Activated CD4-positive, alpha-beta T cell treated with anti-CD3 and anti-CD28 coated beads, Interleukin-2, amount 50 U/mL, for 16 hours (primary cell): ENCODE data around the gene AGBL4.

Experiments used
- DNase-seq: peaks from one replicate; pipeline ENCODE4 v3.0.0-alpha.2; 2020

Gene AGBL4

GRCh38 chr1:48808496-48808895 lies 1215.3 kb downstream of the AGBL4 start:
- DNase-seq = no peak

GRCh38 chr1:48807554-48808260 lies 1216.0 kb downstream of the AGBL4 start:
- DNase-seq = no peak

GRCh38 chr1:48803474-48803873 lies 1220.3 kb downstream of the AGBL4 start:
- DNase-seq = no peak

GRCh38 chr1:48794816-48795215 lies 1228.9 kb downstream of the AGBL4 start:
- DNase-seq = no peak

DNA sequence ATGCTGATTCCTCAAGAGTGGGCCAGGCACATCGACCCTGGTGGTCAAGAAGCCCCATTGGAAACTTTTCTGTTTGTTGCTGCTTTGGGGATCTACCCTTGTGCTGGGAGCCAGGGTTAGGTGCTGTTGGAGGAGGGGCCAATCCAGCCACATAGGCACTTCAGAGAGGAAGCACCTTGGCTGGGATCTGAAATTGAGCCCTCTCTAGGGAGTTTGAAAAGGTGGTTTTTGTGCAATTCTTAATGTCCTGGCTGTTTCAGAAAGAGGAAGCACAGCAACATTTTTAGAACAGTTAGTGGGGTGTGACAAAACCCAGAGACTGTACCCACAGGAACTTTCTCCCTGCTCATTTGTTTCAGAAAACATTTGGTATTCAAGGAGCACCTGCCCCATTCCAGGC lies 1229.9 kb downstream of the AGBL4 start:
- DNase-seq = no peak

DNA sequence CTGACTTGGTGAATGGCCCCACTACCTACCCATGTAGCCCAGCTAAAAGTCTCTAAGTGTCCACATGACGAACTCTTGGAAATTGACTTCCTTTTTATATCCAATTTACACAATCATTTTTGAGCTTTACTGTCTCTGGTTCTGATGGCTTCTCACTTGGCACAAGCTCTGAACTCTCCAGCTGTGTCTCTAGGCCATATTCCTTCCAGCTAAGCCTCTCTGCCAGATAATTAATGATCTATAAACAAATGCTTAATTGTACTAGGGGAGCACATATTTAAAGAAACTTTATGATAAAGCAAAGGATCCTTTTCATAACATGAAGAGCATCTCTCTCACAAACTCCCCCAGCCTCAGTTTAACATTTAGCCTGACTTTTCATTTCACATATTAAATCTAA lies 1230.8 kb downstream of the AGBL4 start:
- DNase-seq = no peak

DNA sequence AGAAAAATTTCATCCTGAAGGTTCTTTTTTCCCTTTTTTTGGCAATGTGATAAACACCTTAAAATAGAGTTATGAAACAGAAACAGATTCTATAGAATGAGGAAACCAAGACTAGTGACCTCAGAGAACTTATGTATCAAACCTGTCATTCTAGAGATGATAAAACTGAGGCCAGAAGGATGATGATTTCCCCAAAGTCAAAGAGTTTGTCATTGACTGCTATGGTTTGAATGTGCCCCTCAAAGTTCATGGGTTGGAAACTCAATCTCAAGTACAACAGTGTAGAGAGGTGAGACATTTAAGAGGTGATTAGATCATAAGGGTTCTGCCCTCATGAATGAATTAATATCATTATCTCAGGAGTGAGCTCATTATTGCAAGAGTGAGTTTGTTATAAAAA lies 1233.4 kb downstream of the AGBL4 start:
- DNase-seq = peak; percentile 27

DNA sequence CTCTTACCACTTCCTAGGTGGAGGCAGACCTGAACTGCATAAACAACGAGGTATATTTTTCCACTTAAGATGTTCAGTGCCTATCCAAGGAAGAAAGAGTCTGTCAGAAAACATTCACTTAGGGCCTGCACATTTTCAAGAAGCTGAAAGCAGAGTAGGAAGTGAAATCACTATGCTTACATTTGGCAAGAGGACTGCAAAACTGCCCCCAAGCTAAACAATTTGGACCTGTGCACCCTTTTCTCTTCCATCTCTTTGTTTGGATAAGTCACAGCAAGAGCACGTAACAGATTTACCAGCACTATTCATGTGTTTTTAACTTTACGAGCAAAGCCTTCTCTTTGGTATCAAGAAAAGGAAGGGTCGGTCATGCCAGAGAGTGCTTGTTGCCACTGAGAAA lies 1233.9 kb downstream of the AGBL4 start:
- DNase-seq = no peak

- peak; percentile 20 for DNase-seq
These were observed 1237.9 kb downstream of the AGBL4 start for GRCh38 chr1:48785869-48786268.

GRCh38 chr1:48784301-48784700 lies 1239.5 kb downstream of the AGBL4 start:
- no peak for DNase-seq

- DNase-seq = no peak
These were observed 1246.4 kb downstream of the AGBL4 start for GRCh38 chr1:48777219-48777895.

DNA sequence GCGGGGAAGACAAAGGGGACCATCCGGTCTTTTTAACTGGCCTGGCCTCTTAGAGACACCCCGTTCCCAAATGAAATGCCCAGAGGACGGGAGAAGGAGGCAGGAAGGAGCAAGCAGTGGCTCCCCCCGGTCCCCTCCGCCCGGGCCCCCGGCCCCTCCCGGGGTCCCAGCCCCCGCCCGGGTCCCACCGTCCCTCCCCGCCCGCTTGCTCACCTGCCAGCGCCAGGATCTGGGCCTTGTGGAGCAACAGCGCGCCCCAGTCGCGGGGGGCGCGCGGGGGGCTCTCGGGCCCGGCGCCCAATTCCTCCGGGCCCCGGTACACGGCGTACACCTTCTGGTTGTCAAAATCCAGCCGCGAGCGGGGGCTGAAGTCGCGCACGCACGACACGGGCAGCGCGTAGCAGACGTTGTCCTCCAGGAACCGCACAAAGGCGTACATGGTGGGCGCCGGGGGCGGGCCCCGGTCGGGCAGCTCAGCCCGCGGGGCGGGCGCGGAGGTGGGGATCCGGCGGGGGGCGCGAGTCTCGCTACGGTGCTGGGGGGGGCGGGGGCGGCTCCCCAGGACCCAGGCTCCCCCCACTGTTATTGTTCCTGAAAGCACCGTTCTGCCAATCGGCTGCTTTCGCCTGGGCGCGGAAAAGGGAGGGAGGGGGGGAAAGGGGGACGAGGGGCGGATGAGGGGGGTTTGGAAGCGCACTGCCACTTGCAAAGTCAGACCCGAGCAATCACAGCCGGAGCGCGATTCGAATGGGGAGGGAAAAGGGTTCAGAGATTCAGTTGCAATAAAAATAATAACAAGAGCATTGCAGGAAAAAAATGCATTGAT lies 1247.1 kb downstream of the AGBL4 start, which contains the start of gene BEND5:
TSS of gene BEND5 (minus strand) at position 499 of the 826 bp plus-strand sequence. CDS start at position 439, 60 bp downstream.
- DNase-seq = no peak

DNA sequence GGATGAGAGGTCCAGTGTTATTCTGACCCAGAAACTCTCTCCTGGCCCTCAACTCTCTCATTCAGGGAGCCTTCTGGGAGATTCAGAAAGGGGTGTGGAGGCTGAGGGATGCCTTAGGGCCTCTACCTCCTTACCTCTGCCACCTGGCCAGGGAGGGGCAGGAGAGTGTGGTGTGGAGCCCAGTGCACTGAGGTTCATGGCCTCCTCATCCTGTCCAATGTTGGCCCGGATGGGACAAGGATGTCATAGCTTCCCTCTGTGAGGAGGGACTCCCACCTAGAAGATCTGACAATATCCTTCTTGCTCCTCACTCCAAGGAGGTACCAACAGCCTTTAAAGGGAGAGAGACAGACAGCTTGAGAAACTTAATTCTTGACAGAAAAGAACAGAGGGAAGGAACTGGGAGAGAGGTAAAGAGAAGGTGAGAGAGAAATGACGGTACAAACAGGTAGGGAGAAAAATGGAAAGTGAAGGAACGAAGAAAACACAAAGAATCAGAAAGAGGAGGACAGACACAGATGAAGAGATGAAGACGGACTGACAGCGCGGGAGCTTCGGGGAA lies 1247.8 kb downstream of the AGBL4 start:
- no peak for DNase-seq

DNA sequence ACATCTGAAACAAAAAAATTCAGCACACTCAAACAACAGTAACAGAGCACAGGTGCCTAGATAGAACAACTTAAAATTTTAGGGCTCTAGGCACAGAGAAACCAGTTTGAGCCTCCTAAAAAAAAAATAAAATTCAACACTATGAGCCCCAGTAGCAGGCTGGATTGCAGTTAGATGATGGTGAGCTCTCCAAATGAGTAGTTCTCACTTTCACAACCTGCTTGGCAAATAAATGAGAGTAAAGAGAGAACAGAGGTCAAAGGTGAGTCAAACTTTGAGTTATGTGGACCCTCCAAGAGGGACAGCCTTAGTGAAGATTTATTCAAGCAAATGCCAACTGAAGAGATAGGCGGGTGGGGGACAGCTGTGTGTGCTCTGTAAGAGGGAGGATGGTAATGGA lies 1250.6 kb downstream of the AGBL4 start:
- DNase-seq = no peak

DNA sequence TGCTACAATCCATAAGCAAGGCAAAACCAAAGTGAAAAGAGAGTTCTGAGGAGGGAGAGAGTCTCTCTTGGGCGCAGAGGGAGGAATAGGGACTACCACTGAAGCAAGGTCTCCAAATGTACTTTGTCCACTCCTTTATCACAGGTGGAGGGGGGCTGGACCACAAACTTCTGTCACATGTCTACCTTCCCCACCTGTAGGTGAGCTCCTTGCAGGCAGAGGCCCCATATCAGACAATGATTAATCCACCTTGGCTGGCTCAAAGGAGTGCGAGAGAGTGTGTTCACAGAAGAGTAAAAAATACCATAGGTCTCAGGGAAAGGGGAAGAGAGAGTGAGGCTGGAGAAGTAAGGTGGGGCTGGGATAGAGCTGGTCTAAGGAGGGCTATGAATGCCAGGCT lies 1251.5 kb downstream of the AGBL4 start:
- DNase-seq = no peak

- DNase-seq = no peak
These were observed 1252.2 kb downstream of the AGBL4 start for GRCh38 chr1:48771561-48771960.

DNA sequence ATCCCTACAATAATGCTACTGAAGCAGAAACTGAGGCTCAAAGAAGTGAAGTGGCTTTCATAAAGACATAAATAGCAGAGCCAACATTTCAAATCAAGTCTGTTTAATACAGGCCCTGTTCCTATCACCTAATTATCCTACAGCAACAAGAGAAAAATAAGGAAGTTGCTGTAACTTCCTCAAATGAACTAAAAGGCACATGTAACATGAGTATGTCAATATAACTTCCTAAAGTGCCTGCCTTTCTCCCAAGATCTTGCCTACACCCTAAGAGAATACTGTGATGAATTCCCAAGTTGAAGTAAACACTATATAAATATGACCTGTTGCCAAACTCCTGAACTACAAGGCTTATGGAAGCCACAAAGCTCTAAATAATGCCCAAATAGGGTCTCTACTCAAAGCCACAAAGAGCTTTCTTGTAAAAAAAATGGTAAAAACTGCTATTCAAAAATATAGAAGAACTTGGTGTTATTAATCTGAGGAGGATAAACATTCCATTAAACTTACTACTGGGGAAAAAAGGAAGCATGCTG lies 1255.7 kb downstream of the AGBL4 start:
- no peak for DNase-seq

DNA sequence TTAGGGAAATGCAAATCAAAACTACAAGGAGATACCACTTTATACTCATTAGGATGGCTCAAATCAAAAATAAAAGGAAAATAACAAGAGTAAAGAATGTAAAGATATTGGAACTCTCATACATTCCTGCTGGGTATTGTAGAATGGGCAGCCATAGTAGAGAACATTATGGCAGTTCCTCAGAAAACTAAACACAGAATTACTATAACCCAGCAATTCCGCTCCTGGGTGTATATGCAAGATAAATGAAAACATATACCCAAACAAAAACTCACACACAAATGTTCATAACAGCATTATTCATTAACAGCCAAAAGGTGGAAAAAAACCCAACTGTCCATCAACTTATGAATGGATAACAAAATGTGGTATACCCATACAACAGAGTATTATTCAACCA lies 1258.4 kb downstream of the AGBL4 start:
- no peak for DNase-seq

GRCh38 chr1:48761986-48762385 lies 1261.8 kb downstream of the AGBL4 start:
- DNase-seq = no peak

- DNase-seq = no peak
These were observed 1262.3 kb downstream of the AGBL4 start for GRCh38 chr1:48761411-48761810.

GRCh38 chr1:48760857-48761256 lies 1262.9 kb downstream of the AGBL4 start:
- DNase-seq = no peak

DNA sequence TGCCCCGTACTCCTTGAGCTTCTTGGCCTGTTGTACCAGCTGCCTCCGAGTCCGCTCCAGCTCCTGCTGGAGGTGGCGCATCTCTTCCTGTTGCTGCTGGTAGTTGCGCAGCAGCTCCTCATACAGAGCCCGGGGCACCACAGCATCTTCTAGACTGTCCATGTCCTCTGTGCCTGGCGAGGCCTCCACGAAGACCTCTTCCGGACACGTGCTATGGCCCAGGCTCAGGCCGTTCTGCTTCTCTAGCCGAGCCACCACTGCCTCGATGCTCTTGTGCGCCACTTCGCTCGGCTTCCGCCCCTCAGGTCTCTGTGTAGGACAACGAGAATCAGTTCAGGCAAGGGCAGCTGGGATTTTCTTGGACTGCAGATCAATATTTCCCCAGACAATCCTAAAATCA lies 1264.8 kb downstream of the AGBL4 start:
- DNase-seq = no peak

DNA sequence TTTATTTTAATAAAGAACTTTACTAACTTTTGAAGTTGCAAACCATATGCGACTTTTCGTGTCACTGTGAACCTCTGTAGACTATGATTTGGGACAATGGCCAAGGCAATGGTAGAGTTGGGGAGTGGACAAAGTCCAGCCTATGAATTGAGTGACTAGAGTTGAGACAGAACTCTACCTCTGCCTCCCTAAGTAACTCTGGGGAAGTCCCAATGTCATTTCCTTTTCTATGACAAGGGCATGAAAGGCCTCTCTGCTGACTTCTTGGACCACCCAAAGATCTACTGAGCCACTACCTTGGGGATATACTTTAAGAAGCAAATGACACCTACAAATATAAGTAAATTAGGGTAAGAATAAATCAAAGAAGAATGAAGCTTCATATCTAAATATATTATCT lies 1266.4 kb downstream of the AGBL4 start:
- DNase-seq = no peak
